ENCODE measurements around the gene APOBEC3F.
"Not testable (repeated sequence)": the region's sequence is repeated elsewhere in the genome, so short reads cannot be mapped to it uniquely, and the experiment has no call there.

Gene APOBEC3F

DNA sequence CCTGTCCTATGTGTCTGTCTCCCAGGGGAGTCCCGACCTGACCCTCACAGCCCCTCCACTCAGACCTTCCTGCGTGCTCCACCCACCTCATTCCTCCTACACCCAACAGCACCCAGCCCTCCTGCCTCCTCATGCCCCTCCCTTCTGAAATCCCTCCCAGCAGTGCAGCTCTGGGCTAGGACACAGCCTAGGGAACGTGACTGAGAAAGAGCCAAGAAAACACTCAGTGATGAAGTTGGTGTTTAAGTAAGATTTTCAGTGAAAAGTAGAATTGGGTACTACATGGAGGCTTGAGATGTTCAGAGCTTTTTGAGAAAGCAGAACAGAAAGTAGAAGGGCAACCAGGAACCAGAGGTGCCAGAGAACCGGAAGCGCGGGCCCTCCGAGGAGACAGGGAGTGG is 31.9 kb downstream of the APOBEC3F start:
- not testable (repeated sequence) for DNase-seq (ENCODE audit: low read depth in 2 of 2)

DNA sequence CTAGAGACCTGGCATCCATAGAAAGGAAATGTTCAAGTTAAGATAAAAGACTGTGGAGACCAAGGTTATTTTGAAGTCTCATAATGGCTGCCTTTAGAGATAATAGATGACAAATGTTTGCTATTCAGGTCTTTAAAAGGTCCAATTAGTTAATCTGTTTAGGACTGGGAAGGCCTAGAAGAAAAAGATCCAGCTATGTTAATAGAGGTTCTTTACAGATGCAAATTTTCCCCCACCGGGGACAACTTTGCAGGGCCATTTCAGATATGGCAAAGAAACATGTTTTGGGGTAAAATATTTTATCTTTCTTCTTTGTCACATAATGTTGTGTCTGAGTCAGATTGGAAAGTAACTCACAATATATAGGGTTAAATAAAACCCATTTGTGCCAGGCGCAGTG is 33.3 kb downstream of the APOBEC3F start:
- no peak for DNase-seq (ENCODE audit: low read depth in 2 of 2)

DNA sequence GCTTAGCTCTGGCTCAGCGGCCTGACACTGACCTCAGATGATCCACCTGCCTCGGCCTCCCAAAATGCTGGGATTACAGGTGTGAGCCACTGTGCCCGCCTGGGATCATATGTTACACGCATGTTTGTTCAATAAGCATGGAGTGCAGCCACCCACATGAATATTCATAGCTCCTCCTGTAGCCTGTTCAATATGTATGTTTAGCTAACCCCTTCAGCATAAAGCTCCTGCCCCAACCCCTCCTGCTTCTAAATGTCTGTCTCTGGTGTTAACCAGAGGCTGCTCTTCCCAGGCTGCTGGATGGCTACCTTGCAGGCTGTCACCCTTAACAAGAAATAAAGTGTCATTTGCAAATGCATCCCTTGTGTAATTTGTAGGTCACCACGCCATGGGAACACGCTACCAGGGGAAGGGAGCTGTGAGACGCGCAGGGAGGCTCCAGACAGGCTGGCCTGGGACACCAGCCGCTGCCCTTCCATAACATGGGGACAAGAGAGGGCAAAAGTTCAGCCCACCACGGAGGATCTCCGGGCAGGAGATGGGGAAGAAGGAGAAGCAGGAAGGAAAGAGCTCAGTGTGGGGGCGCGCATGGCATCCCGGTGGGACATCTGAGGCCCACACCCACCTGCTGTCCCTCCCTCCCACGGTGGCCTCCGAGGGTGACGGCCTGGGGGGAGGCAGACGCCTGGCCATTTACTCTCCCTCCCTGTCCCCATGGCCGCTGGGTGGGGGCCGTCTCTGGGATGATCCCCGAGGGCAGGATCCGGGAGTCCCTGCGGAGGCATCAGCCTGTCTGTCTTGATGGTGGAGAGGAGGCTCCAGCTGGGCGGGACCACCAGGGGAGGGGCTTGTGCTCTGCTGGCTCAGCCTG is 35.7 kb downstream of the APOBEC3F start:
- DNase-seq (ENCODE audit: low read depth in 2 of 2), result not testable (repeated sequence)

DNA sequence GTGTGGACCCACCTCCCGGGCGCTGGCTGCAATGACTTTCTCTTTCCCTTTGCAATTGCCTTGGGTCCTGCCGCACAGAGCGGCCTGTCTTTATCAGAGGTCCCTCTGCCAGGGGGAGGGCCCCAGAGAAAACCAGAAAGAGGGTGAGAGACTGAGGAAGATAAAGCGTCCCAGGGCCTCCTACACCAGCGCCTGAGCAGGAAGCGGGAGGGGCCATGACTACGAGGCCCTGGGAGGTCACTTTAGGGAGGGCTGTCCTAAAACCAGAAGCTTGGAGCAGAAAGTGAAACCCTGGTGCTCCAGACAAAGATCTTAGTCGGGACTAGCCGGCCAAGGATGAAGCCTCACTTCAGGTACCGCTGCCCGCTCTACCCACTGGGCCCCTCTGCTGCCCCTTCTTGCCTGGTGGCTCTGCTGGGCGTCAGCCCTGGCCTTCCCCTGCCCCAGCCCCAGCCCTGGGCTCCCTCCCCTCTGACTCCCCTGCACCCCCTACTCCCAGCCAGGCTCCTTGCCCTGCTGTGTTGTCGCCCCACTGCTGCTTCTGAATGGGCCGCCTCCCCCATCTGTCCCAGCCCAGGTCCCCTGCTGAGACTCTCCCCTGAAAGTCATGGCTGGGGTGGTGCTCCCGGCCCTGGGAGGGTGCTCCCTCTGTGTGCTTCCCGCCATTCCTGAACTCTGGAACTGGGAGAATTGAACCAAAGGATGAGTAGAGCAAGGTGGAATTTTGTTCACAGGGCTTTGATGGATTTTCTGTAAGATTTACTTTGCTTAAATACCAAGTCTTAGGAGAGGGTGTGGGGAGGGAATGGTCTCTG is 36.6 kb downstream of the APOBEC3F start, which contains the start of gene APOBEC3G:
Gene APOBEC3G (plus strand): TSS at position 250 of the 815 bp plus-strand sequence. CDS start 87 bp downstream, at position 337.
- peak in 1 of 2 donors; percentile 23 for DNase-seq (ENCODE audit: low read depth in 2 of 2)

- not testable (repeated sequence) for DNase-seq (ENCODE audit: low read depth in 2 of 2)
These were observed 37.2 kb downstream of the APOBEC3F start for GRCh38 chr22:39077912-39078311.

DNA sequence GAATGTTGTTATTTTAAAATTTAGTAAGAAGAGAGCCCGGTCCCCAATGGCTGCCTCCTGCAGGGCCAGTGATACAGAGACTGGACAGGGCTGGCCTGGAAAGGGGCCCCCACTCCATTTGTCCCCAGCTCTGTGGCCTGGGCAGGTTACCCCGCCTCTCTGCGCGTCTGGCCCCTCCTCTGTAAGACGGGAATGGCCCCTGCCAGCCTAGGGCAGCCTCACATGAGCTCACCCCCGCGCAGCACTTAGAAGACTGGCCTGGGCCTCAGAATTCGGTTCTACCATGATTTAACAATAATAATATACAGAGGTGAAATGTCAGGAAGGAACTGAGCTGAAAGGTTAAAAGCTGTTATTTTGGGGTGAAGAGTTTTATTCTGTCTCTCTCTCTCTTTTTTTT is 37.7 kb downstream of the APOBEC3F start:
- no peak for DNase-seq (ENCODE audit: low read depth in 2 of 2)

- not testable (repeated sequence) for DNase-seq (ENCODE audit: low read depth in 2 of 2)
These were observed 38.5 kb downstream of the APOBEC3F start for GRCh38 chr22:39079054-39079637.

DNA sequence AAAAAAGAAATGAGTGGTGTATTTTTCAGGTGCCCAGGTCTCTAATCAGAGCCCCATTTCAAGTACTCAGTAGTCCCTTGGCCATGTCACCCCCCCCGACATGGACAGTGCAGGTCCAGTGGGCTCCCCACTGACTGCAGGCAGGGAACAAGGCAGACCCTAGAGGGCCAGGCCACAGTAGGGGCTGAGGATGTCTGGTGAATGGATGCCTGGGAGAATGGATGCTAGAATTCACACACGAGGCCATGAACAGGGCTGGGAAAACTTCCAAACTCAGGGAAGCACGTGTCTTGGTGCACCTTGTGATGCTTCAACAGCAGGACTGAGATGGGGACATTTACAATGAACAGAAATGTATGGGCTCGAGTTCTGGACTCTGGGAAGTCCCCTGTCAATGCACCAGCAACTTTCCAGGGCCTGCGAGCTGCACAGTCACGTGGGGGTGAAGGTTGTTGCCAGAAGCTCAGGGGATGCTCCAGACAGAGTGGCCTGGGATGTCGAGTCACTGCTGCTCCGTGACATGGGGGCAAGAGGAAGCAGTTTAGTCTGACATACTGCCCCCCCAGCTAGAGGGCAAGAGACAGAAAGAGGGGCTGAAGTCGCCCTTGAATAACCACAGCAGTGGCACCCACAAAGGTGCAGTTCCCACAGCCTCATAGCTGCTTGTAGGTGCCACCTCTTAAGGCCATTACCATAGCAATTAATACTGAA is 39.5 kb downstream of the APOBEC3F start:
- no peak for DNase-seq (ENCODE audit: low read depth in 2 of 2)

DNA sequence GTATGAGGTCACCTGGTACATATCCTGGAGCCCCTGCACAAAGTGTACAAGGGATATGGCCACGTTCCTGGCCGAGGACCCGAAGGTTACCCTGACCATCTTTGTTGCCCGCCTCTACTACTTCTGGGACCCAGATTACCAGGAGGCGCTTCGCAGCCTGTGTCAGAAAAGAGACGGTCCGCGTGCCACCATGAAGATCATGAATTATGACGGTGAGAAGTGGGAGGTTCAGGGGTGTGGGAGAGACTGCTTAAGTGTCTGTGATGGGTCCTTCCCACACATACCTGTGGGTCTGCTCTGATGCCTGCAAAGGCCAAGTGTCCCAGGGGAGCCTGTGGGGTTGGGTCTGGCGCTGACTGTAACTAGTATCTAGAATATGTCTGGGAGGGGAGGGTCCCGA is 40.4 kb downstream of the APOBEC3F start:
- no peak for DNase-seq (ENCODE audit: low read depth in 2 of 2)

GRCh38 chr22:39081598-39081997 is 40.9 kb downstream of the APOBEC3F start:
- no peak for DNase-seq (ENCODE audit: low read depth in 2 of 2)

DNA sequence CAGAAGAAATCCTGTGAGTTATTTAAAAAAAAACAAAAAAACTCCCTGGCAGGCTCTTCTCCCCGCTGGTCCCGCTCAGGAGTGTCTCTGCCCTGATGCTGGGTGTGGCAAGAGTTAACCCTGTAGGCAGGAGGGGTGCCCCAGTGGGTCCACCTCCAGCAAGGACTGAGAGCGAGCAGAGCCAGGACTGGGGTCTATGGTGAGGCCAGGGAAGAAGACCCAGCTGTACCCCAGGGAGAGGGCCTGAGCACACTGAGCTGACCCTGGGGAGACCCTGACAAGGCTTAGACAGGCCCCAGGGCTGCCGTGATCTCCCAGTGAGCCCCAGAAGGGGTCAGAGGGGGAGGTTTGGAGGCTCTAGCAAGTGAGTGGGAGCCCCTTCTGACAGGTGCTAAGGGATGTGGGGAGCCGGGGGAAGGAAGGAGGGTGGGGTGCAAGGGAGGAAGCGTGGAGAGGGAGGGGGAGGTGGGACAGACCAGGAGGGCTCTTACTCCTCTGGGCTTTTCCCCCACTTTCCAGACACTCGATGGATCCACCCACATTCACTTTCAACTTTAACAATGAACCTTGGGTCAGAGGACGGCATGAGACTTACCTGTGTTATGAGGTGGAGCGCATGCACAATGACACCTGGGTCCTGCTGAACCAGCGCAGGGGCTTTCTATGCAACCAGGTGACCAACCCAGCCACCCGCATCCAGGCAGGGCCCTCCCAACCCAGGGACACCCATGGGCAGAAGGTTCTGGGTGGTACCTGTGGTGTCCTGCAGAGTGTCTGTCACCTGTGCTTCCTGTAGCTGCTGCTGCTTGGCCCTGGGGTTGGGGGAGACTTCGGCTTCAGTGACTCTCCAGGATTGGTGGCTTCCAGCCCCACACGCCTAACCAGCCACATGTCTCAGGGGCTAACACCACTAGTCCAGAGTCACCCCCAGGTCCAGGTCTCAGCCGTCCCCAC is 42.8 kb downstream of the APOBEC3F start:
- no peak for DNase-seq (ENCODE audit: low read depth in 2 of 2)

DNA sequence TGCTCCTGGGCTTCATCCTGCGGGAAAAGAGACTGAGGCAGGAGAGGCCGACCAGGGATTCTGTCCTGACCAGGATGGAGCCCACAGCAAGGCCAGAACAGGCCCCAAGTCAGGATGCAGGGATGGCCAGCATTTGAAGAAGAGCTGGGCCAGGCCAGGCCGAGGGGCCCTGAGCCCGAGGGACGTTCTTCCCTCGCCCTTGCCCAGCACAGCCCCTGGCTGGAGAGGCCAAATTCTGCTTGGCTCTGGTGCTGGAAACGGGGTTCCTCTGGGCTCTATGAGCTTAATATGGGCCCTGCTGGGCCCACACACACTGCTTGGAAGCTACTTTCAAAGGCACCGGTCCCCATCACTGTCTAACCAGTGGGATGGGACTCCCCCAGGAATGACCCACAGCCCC is 44.0 kb downstream of the APOBEC3F start:
- no peak for DNase-seq (ENCODE audit: low read depth in 2 of 2)

GRCh38 chr22:39087098-39087497 is 46.4 kb downstream of the APOBEC3F start:
- no peak for DNase-seq (ENCODE audit: low read depth in 2 of 2)

GRCh38 chr22:39087881-39088684 is 47.4 kb downstream of the APOBEC3F start:
- DNase-seq (ENCODE audit: low read depth in 2 of 2), result no peak

DNA sequence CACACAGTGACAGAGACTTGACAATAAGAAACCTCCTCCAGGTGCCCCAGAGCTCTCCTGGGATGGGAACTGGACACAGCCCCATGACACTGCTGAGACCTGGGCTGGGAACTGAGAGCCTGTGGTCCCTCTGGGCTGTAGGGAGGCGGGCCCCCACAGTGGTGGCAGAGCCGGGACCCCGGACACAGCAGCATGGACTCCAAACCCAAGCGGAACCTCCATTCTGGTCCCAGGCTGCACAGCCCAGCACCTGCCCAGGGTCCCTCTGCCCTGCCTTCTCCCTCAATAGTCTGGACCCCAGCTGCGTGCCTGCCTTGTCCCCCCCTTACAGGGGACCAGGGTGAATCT is 48.0 kb downstream of the APOBEC3F start:
- no peak for DNase-seq (ENCODE audit: low read depth in 2 of 2)

DNA sequence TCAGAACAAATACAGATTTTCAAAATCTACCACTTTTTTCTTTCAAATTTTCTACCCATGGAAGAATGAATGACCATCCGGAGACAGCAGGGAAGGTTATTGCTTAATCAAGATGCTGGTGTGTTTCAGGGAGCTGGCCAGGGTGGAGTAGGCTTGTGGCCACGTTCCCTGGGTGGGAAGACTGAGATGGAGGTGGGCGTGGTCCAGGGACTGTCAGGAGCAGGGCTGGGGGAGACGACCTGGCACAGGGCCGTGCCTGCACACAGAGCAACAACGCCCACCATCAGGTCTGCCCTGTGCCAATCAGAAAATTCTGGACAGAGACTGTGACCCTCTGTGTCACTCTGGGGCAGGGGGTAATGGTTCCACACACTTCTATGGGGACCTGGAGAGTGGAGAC is 49.3 kb downstream of the APOBEC3F start:
- DNase-seq (ENCODE audit: low read depth in 2 of 2), result no peak

DNA sequence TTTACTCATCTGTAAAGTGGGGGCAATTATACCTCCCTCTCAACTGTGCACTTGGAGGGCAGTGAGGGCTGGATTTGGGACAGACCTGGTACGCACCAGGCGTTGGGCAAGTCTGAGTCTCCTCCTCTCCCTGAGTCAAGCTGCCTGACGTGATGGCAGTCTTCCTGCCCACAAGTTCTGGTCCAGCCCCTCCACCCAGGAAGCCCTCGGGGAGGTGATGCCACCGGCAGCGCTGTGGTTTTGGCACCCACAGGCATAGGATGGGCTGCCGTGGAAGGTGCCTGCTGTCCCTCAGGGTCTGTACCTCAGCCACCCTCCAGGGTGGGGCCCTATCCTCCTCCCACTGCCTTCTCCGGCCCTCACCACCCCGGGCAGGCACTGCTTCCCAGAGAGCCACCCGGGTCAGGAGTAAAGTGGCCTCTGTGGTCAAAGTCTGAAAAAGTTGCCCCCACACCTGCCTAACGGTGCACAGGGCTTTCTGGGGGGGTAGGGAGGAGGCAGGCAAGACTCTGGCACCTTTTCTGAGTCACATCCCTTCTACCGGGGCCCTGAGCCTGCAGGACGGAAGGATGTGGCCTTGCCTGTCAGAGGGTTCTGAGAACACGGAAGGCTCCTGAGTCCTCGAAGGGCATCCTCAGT is 49.9 kb downstream of the APOBEC3F start:
- DNase-seq (ENCODE audit: low read depth in 2 of 2), result peak; percentile 30 to 62

DNA sequence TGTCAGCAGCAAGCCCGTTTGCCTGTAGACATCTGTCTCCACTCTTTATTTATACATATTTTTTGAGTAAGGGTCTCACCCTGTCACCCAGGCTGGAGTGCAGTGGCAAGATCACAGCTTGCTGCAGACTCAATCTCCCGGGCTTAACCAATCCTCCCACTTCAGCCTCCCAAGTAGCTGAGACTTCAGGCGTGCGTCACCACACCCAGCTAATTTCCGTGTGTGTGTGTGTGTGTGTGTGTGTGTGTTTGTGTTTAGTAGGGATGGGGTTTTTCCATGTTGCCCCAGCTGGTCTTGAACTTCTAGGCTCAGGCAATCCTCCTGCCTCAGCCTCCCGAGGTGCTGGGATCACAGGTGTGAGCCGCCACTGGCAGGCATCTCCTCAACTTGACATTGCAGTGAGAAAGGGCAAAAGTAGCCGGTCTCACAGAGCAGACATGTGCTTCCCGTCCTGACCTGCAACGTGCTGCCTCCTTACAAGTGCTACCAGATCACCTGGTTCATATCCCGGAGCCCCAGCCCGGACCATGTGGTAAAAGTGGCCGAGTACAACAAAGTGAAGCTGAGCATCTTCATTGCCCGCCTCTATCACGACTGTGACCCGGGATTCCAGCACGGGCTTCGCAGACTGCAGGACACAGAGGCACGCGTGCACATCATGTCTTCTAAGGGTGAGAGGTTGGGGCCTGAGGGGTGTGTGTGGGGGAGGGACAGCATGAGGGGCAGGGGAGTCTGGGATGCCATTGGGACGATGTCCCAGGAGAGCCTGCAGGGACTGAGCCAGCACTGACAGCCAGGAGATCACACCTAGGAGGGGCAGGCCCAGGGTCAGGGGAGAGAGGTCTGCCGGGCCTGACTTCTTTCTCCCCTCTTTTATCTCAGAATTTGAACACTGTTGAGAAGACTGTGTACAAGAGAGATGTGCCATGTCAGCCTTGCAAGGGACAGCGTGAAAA is 50.7 kb downstream of the APOBEC3F start:
- no peak for DNase-seq (ENCODE audit: low read depth in 2 of 2)
